HG03045 (cell line): ENCODE measurements around the gene GPC2.
A peak's percentile ranks its signal among the peaks of the same experiment; 100 is the strongest.

Experiments
- ATAC-seq: cut with Tn5 transposase; IDR thresholded peaks from one replicate; pipeline ENCODE4 v1.9.1; 2021; ENCODE audit warnings: mild to moderate bottlenecking, moderate library complexity; ENCODE audit not compliant: unreplicated experiment

Gene GPC2

DNA sequence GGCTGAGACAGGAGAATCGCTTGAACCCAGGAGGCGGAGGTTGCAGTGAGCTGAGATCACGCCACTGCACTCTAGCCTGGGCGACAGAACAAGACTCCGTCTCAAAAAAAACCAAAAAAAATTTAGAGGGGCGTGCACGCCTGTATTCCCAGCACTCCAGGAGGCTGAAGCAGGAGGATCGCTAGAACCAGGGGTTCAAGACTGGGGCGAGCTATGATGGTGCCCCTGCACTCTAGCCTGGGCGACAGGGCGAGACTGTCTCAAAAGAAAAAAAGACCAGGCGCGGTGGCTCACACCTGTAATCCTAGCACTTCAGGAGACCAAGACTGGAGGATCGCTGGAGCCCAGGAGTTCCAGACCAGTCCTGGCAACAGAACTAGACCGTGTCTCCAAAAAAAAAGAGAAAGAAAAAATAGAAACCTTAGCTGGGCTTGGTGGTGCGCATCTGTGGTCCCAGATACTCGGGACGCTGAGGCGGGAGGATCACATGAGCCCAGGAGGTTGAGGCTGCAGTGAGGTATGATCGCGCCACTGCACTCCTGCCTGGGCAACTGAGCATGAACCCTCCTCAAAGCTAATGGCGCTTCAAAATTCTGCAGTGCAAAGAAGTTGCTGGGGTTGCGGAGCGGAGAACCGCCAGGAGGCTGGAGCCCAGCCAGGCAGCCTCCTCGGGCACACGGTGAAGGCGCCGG lies 50.8 kb downstream of the GPC2 start:
- ATAC-seq, result peak; percentile 25

DNA sequence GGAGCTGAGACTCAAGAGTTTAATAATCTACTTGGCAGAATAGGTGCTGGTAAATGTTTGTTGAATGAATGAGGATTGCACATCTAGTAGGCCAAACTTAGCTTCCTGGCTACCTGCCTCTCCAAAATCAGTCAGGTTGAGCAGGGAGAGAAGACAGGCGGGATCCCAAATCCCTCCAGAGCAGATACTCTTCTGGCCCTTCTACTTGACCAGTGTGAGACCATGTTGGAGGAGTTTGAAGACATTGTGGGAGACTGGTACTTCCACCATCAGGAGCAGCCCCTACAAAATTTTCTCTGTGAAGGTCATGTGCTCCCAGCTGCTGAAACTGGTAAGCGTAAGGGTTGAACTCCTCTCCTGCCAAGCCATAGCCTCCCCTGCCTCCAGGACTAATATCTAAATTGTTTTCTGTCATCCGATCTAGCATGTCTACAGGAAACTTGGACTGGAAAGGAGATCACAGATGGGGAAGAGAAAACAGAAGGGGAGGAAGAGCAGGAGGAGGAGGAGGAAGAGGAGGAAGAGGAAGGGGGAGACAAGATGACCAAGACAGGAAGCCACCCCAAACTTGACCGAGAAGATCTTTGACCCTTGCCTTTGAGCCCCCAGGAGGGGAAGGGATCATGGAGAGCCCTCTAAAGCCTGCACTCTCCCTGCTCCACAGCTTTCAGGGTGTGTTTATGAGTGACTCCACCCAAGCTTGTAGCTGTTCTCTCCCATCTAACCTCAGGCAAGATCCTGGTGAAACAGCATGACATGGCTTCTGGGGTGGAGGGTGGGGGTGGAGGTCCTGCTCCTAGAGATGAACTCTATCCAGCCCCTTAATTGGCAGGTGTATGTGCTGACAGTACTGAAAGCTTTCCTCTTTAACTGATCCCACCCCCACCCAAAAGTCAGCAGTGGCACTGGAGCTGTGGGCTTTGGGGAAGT lies 52.6 kb downstream of the GPC2 start:
- no peak for ATAC-seq

DNA sequence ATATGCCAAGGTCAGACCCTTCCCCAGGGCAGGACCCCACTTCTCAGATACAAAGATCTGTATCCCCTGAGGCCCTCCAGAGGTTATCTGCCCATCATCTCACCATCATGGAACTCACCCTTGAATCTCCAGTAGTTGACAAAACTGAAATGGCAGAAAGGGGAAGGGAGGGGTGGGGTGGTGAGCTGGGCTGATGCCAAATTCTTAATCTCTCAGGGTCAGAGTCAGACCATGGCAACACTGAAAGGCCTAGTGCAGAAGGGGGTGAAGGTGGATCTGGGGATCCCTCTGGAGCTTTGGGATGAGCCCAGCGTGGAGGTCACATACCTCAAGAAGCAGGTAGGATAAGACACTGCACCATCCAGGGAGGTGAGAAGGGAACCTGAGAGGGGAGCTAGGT lies 54.6 kb downstream of the GPC2 start:
- no peak for ATAC-seq

DNA sequence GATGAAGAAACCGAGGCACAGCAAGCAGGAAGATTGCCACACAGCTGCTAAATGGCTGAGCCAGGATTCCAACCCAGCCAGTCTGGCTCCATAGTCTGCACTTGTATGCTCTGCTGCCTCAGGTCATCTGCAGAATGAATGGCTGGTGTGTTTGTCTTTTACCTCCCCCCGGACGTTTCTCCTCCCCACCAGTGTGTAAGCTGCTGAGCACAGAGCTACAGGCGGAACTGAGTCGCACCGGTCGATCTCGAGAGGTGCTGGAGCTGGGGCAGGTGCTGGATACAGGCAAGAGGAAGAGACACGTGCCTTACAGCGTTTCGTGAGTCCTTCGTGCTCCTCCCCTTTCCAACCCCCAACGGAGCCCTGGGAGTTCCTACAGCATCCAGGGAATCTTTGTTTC lies 55.1 kb downstream of the GPC2 start:
- no peak for ATAC-seq

DNA sequence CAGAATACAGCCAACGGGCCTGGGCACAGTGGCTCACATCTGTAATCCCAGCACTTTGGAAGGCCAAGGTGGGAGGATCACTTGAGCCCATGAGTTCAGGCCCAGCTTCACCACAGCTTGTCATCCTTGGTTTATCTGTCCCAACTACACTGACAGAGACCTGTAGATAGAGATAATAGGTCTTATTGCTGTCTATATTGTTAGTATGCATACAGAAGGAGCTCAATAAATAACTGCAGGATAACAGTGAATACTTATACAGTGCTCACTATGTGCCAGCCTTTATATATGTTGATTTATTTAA lies 56.5 kb downstream of the GPC2 start:
- no peak for ATAC-seq

DNA sequence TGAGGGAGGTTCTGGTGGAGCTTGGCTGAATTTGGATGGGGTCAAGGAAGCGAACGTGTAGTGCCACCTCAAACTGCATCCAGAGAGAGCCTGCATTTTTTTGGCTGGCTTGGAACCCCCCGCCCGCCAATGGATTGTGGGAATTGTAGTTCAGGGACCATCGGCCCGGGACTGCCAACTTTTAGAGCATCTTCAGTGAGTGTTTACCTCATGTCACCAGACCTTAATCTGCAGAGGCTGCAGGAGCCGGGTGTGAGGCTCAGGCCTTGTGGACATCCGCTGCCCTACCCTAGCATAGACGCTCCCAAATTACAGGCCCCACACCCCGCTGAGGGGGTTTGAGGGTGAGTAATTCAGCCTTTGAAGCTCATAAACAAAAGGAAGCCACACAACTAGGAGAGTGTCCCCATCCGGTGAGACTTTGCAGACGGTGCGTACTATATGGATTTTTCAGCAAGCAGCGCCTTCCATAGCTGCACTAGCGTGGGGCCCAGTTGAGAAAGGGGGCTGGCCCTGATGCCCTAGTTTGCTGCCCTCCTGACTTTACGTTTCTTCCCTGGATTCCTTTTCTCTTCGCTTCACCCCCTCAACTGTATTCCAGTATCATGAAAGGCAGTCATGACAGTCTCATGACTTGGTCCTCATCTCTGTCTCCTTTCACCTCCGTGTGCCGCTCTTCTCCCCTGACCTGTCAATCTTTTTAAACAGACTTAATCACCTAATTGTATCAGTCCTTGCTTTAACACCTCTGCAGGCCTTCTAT lies 57.0 kb downstream of the GPC2 start:
- ATAC-seq, result peak; percentile 29
